IPS-15b (cell line): ENCODE data around the gene SORCS3.

Experiments used
- H3K27me3 ChIP-seq: one replicate; pipeline ENCODE4 v1.6.1; 2013; ENCODE audit warnings: low read length; ENCODE audit not compliant: control insufficient read depth, insufficient read depth
- H3K36me3 ChIP-seq: one replicate; pipeline ENCODE4 v1.6.1; 2013; ENCODE audit warnings: low read length; ENCODE audit not compliant: control insufficient read depth, insufficient read depth
- H3K4me1 ChIP-seq: one replicate; pipeline ENCODE4 v1.6.1; 2013; ENCODE audit warnings: mild to moderate bottlenecking, low read length; ENCODE audit not compliant: control insufficient read depth, insufficient read depth
- H3K4me3 ChIP-seq: one replicate; pipeline ENCODE4 v1.5.1; 2013; ENCODE audit warnings: low read depth, low read length
- H3K9ac ChIP-seq: one replicate; pipeline ENCODE4 v1.6.1; 2013; ENCODE audit warnings: low read depth, mild to moderate bottlenecking, low read length
- H3K9me3 ChIP-seq: one replicate; pipeline ENCODE4 v1.6.1; 2013; ENCODE audit warnings: mild to moderate bottlenecking, low read length; ENCODE audit not compliant: control insufficient read depth, insufficient read depth

The SORCS3 gene

DNA sequence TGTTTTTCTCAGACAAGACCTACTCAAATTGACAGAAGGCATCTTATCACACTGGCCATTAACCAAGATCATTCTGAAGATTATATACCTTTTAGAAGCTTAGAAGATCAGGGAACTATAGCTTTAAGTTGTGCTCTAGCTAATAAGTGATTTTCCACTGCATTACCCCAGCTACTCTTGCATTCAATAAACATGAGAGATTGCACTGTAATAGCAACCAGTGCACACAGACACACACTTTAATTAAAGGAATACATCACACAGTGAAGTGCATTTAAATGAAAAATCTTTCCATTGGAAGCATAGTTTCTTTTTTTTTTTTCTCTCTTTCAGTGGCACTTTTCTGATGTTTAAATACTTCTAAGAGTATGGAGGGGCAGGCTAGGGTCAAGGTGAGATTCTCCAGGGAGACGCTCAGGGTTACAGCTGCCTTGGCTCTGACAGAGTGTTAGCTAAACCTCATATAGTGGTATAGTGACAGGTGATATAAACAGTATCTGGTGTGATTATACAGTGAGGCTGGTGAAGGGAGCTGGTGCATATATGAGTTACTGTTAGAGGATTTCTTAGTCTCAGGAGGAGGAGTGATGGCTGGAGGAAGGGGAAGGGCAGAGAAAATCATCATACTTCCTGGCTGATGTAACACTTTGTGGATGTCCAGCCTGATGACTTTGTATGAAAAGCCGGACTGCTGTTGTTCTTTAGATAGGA, 369.5 kb downstream of the SORCS3 start:
- no peak overlapping the region for H3K4me3 ChIP-seq
- no peaks in the 10 kb centered on the region for H3K36me3 ChIP-seq
- H3K27me3 ChIP-seq, result no peaks in the 10 kb centered on the region
- no peaks in the 10 kb centered on the region for H3K4me1 ChIP-seq
- no peak overlapping the region for H3K9ac ChIP-seq
- no peaks in the 10 kb centered on the region for H3K9me3 ChIP-seq

DNA sequence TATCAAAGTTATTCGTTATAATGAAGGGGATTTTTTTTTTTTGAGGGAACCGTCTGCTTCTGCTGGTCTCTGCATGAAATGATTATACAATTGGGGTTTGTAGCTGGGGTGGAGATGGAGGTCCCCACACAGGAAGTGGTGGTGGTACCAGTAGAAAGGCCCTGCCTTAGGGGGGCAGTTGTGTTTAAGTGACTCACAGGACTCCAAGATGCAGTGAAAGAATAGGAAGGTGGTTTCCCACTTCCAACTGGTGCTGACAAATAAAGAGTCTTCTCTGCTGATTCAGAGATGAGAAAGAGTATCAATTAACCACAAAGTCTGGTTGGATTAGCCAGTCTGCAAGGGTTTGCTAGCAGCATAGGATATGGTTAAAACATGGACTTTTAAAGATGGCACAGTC, 376.0 kb downstream of the SORCS3 start:
- H3K36me3 ChIP-seq, result no peaks in the 10 kb centered on the region
- no peaks in the 10 kb centered on the region for H3K4me1 ChIP-seq
- no peaks in the 10 kb centered on the region for H3K9me3 ChIP-seq
- H3K27me3 ChIP-seq, result no peaks in the 10 kb centered on the region
- no peak overlapping the region for H3K4me3 ChIP-seq
- H3K9ac ChIP-seq, result no peak overlapping the region

DNA sequence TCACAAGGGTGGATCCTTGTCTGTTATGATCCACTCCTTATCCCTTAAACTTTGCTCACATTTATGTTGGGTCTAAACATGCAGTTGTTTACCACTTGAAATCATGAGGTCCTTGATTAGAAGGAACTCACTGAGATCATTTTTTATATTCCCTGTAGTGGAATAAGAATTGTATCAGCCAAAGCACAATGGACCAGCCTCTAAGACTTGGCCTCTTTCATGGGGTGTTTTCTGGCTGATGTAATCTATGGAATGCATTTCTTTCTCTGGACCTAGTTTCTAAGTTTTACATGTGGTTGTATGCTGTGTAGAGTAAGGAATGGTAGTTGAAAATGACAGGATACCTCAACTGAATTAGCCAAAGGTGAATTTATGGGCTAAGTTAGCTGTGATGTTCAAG, 376.6 kb downstream of the SORCS3 start:
- Histone ChIP-seq H3K9ac (no peak overlapping the region), H3K27me3 (no peaks in the 10 kb centered on the region), H3K4me1 (no peaks in the 10 kb centered on the region), H3K9me3 (no peaks in the 10 kb centered on the region), H3K4me3 (no peak overlapping the region), H3K36me3 (no peaks in the 10 kb centered on the region)

DNA sequence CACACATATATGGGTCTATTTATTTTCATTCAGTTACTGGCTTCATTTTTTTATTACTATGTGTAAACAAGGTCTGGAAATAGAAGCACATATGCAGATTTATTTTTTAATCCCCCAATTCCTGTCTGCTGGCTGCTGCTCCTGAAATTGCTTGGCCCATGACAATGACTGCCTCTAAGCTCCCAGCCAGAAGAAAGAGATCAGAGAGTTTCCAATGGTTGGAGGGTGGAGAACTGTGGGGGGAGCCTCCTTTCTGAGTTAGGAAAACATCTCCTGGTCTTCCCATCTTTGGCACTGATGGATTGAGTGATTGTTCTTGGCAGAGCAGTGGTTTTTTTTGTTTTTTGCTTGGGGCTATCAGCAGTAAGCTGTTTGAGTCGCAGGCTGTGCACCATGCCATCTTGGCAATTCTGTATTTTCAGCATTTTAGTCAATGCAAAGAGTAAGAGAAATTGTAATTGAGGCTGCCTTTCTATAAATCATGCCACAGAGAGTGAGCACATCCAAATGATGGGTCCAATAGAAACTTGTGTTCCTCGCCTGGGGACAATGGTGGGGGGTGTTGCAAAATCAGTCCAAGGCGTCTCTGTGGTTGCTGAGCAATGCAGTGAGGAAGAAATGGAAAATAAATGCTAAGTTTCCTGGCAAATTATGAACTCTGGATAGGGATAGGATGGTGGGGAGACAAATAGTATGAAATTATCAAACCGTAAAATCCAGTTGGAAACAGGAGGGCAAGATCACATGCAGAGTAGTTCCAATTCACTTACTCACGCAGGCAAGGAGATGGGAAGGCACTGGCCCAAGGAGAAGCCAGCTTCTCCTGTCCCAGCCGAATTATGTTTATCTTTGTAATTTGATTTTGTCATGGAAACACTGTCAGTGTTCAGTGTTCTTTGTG, 382.4 kb downstream of the SORCS3 start:
- no peak overlapping the region for H3K9ac ChIP-seq
- peaks cover 16% of the 10 kb centered on the region for H3K4me1 ChIP-seq
- H3K4me3 ChIP-seq, result no peak overlapping the region
- H3K9me3 ChIP-seq, result no peaks in the 10 kb centered on the region
- H3K27me3 ChIP-seq, result no peaks in the 10 kb centered on the region
- H3K36me3 ChIP-seq, result no peaks in the 10 kb centered on the region

DNA sequence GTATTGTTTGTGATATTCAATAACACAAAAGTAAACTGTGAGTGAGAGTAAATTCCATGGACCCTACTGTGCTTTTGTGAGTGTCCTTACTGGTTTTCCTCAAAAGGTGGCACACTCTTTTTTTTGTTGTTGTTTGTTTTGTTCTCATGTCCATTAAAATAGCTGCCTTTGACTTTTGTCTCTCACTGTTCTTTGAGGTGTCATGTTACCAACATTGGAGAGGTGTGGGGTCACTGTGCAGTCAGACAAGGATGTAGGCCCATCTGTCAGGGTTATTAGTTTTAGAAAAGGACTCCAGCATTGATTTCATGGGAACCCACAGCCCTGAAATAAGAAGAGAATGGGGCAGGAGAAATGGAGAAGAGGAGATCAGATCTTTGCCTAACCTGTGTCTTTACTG, 383.1 kb downstream of the SORCS3 start:
- H3K9ac ChIP-seq, result no peak overlapping the region
- H3K9me3 ChIP-seq, result no peaks in the 10 kb centered on the region
- peaks cover 16% of the 10 kb centered on the region for H3K4me1 ChIP-seq
- no peaks in the 10 kb centered on the region for H3K36me3 ChIP-seq
- no peaks in the 10 kb centered on the region for H3K27me3 ChIP-seq
- H3K4me3 ChIP-seq, result no peak overlapping the region

DNA sequence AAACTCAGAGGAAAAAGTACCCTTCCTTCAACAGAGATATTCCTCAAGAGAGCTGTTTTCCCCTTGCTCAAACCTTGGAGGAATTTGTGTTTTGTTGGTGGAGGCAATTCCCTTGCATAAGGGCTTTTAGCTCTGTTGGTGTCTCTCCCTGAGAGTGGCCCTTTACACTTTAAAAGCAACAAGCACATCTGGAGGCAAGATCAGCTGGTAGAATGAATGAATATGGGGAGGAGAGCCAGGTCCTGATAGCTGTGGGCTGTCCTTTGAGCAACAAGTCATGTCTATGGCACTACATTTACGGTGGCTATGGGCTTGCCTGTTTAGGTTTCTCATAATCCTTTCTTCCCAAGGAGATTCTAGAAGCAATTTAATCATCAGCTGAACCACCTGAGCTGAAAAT, 384.0 kb downstream of the SORCS3 start:
- Histone ChIP-seq H3K9ac (no peak overlapping the region), H3K9me3 (no peaks in the 10 kb centered on the region), H3K4me1 (peaks cover 16% of the 10 kb centered on the region), H3K36me3 (no peaks in the 10 kb centered on the region), H3K4me3 (no peak overlapping the region), H3K27me3 (no peaks in the 10 kb centered on the region)

DNA sequence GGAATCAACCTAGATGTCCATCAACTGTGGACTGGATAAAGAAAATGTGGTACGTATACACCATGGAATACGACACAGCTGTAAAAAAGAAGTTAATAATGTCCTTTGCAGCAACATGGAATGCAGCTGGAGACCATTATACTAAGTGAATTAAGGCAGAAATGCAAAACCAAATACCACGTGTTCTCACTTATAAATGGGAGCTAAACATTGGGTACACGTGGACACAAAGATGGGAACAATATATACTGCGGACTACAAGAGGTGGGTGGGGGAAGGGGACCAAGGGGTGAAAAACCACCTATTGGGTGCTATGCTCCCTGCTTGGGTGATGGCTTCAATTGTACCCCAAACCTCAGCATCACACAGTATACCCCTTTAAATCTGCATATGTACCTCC, 385.5 kb downstream of the SORCS3 start:
- H3K4me1 ChIP-seq, result peaks cover 16% of the 10 kb centered on the region
- no peaks in the 10 kb centered on the region for H3K9me3 ChIP-seq
- no peak overlapping the region for H3K9ac ChIP-seq
- H3K27me3 ChIP-seq, result no peaks in the 10 kb centered on the region
- H3K36me3 ChIP-seq, result no peaks in the 10 kb centered on the region
- H3K4me3 ChIP-seq, result no peak overlapping the region

DNA sequence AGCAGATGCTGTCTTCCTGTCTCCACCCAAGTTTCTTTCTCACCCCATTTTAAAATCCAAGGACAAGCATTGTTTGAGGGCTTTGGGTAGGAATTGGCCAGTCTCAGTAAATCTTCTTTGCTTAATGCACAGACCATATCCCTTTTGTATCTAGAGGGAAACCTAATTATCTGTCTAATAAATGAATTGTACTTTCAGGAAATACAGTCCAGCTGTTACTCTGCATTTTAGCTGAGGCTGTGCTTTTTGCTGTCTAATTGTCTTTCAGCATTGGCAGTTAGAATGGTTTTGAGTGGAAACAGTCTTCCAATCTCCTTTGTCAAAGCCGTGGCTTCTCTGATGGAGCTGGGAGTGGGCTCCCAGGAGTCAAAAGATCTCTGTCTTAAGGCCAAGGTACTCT, 388.2 kb downstream of the SORCS3 start:
- no peaks in the 10 kb centered on the region for H3K27me3 ChIP-seq
- peaks cover 7% of the 10 kb centered on the region for H3K4me1 ChIP-seq
- H3K9ac ChIP-seq, result no peak overlapping the region
- H3K9me3 ChIP-seq, result no peaks in the 10 kb centered on the region
- H3K36me3 ChIP-seq, result no peaks in the 10 kb centered on the region
- no peak overlapping the region for H3K4me3 ChIP-seq

DNA sequence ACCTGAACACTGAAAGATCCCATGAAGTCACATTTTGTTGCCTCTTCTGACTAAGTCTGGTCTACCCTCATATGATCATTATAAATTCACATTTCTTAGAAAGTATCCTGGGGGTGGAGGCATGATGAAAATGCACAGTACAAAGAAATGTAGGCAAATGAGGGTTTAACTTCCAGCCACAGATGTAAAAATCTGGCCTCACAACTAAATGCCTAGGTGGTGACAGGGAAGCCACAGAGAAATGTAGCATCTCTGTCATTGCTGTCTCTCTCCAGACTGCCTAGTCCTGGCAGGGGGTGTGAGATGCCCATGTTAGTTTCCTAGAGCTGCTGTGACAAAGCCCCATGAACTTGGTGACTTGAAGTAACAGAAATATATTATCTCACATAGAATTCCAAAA, 395.9 kb downstream of the SORCS3 start:
- H3K9ac ChIP-seq, result no peak overlapping the region
- no peak overlapping the region for H3K4me3 ChIP-seq
- no peaks in the 10 kb centered on the region for H3K4me1 ChIP-seq
- no peaks in the 10 kb centered on the region for H3K36me3 ChIP-seq
- H3K27me3 ChIP-seq, result no peaks in the 10 kb centered on the region
- H3K9me3 ChIP-seq, result no peaks in the 10 kb centered on the region

DNA sequence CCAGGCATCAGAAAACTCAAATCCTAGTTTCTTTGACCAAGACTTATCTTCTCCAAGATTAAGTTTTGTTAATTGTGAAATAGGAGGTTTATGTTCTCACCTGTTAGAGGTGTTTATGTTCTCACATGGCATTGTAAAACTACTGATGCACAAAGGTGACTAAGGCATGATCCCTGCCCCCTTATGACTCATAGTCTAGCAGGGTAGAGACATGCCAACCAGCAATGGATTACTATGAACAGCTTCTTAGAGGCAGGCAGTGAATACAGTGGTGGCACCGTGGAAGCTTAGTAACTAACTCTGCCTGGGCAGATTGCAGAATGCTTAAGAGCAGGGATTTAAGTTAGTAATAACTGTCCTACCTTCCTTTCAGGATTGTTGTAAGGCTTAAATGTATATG, 400.9 kb downstream of the SORCS3 start:
- Histone ChIP-seq H3K4me1 (no peaks in the 10 kb centered on the region), H3K9ac (no peak overlapping the region), H3K36me3 (no peaks in the 10 kb centered on the region), H3K27me3 (no peaks in the 10 kb centered on the region), H3K9me3 (no peaks in the 10 kb centered on the region), H3K4me3 (no peak overlapping the region)

DNA sequence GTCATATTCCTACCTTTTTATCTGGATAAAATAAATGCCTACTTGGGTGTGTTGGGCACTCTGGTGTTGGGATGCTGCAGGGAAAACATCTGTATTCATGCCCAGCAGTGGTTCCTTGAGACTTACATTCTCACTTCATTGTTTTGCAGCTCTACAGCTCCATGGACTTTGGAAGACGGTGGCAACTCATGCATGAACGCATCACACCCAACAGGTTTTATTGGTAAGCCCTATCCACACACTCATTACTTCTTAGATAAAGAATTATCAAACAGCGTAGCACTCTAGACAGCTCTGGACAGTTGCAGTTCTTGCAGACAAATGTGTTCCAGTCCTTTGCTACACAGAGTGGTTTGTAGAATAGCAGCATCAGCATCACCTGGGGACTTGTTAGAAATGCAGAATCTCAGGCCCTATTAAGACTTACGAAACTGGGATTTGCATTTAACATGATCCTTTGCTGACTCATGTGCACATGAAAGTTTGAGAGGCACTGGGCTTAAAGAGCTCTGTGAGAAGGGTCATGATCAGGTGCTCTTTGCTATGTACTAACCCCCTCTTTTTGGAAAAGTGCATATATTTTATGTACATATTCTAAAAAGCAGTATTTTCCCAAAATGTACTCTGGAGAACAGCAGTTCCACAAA, 401.9 kb downstream of the SORCS3 start:
- H3K4me1 ChIP-seq, result no peaks in the 10 kb centered on the region
- H3K9ac ChIP-seq, result no peak overlapping the region
- H3K4me3 ChIP-seq, result no peak overlapping the region
- no peaks in the 10 kb centered on the region for H3K36me3 ChIP-seq
- no peaks in the 10 kb centered on the region for H3K27me3 ChIP-seq
- H3K9me3 ChIP-seq, result no peaks in the 10 kb centered on the region

DNA sequence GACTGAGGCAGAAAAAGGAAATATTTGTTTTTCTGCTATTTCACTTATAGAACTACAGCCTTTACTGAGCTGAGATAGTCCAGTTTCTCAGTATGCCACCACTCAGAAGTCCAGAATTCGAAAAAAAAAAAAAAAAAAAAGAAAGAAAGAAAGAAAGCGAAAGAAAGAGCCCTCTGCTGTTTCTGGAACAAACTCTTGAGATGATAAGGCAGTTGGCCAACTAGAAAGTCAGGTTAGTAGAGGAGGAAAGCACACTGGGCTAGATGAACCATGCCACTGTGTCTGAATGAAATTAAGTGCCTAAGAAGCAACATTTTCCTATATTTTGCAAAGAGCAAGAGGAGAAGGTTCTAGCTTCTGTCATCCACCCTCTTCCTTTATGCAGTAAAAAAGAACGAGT, 403.8 kb downstream of the SORCS3 start:
- no peaks in the 10 kb centered on the region for H3K4me1 ChIP-seq
- no peaks in the 10 kb centered on the region for H3K9me3 ChIP-seq
- H3K9ac ChIP-seq, result no peak overlapping the region
- no peak overlapping the region for H3K4me3 ChIP-seq
- no peaks in the 10 kb centered on the region for H3K36me3 ChIP-seq
- H3K27me3 ChIP-seq, result no peaks in the 10 kb centered on the region
